Trophoblast cell (in vitro differentiated cells and primary cell): Measurements from ENCODE around the gene TTLL4.

ENCODE experiments used
- DNase-seq, 2 donors: peaks; one replicate each; pipeline ENCODE4 v3.0.0-alpha.2; 2016
- H2AFZ ChIP-seq: 2 replicates; pipeline ENCODE4 v1.6.1; 2013; ENCODE audit warnings: low read length, moderate library complexity, mild to moderate bottlenecking; ENCODE audit not compliant: insufficient read depth, poor library complexity
- H2AK5ac ChIP-seq: 2 replicates; pipeline ENCODE4 v1.6.1; 2013; ENCODE audit warnings: mild to moderate bottlenecking, low read length
- H2BK120ac ChIP-seq: 2 replicates; pipeline ENCODE4 v1.6.1; 2013; ENCODE audit warnings: low read length, mild to moderate bottlenecking, moderate library complexity; ENCODE audit not compliant: insufficient read depth, poor library complexity
- H2BK12ac ChIP-seq: 2 replicates; pipeline ENCODE4 v1.6.1; 2013; ENCODE audit warnings: mild to moderate bottlenecking, low read length, moderate library complexity
- H2BK5ac ChIP-seq: 2 replicates; pipeline ENCODE4 v1.6.1; 2013; ENCODE audit warnings: low read length, low read depth, moderate library complexity, mild to moderate bottlenecking; ENCODE audit not compliant: poor library complexity
- H3K14ac ChIP-seq: 2 replicates; pipeline ENCODE4 v1.6.1; 2013; ENCODE audit warnings: mild to moderate bottlenecking, low read length
- H3K18ac ChIP-seq: 2 replicates; pipeline ENCODE4 v1.6.1; 2013; ENCODE audit warnings: mild to moderate bottlenecking, low read length
- H3K23ac ChIP-seq: 2 replicates; pipeline ENCODE4 v1.6.1; 2013; ENCODE audit warnings: low read length
- H3K27ac ChIP-seq: 2 replicates; pipeline ENCODE4 v1.5.1; 2013; ENCODE audit warnings: low read depth, mild to moderate bottlenecking, inconsistent platforms, low read length, moderate library complexity
- H3K27me3 ChIP-seq: 2 replicates; pipeline ENCODE4 v1.6.1; 2013; ENCODE audit warnings: inconsistent platforms, mild to moderate bottlenecking, low read length, moderate library complexity; ENCODE audit not compliant: insufficient read depth
- H3K36me3 ChIP-seq, 2 experiments: 1 replicate in 1 of 2; 2 replicates in 1 of 2; pipeline ENCODE4 v1.6.1; 2013; ENCODE audit warnings: low read length in 2 of 2, mild to moderate bottlenecking in 2 of 2, moderate library complexity in 1 of 2; ENCODE audit not compliant: insufficient read depth in 2 of 2, control insufficient read depth in 1 of 2
- H3K4ac ChIP-seq: 2 replicates; pipeline ENCODE4 v1.6.1; 2013; ENCODE audit warnings: low read depth, mild to moderate bottlenecking, low read length, moderate library complexity
- H3K4me1 ChIP-seq, 2 experiments: 1 replicate in 1 of 2; 2 replicates in 1 of 2; pipeline ENCODE4 v1.6.1; 2013; ENCODE audit warnings: low read length in 2 of 2, mild to moderate bottlenecking in 2 of 2, moderate library complexity in 1 of 2; ENCODE audit not compliant: insufficient read depth in 2 of 2, control insufficient read depth in 1 of 2
- H3K4me2 ChIP-seq: 2 replicates; pipeline ENCODE4 v1.6.1; 2013; ENCODE audit warnings: inconsistent platforms, mild to moderate bottlenecking, low read length, moderate library complexity
- H3K4me3 ChIP-seq: 2 replicates; pipeline ENCODE4 v1.5.1; 2013; ENCODE audit warnings: mild to moderate bottlenecking, low read depth, low read length, inconsistent platforms
- H3K79me1 ChIP-seq: one replicate; pipeline ENCODE4 v1.6.1; 2013; ENCODE audit warnings: low read length
- H3K79me2 ChIP-seq: 2 replicates; pipeline ENCODE4 v1.6.1; 2013; ENCODE audit warnings: low read length, mild to moderate bottlenecking; ENCODE audit not compliant: control insufficient read depth, insufficient read depth, poor library complexity
- H3K9ac ChIP-seq: 2 replicates; pipeline ENCODE4 v1.6.1; 2013; ENCODE audit warnings: mild to moderate bottlenecking, low read length
- H3K9me3 ChIP-seq: 2 replicates; pipeline ENCODE4 v1.6.1; 2013; ENCODE audit warnings: low read depth, mild to moderate bottlenecking, control low read depth, inconsistent platforms, low read length; ENCODE audit not compliant: insufficient read depth
- H4K12ac ChIP-seq: 2 replicates; pipeline ENCODE4 v1.6.1; 2013; ENCODE audit warnings: low read depth, mild to moderate bottlenecking, low read length, moderate library complexity
- H4K8ac ChIP-seq: 2 replicates; pipeline ENCODE4 v1.6.1; 2013; ENCODE audit warnings: low read depth, mild to moderate bottlenecking, low read length, moderate library complexity
- H4K91ac ChIP-seq: one replicate; pipeline ENCODE4 v1.6.1; 2013; ENCODE audit warnings: low read depth, mild to moderate bottlenecking, low read length, moderate library complexity
- WGBS: extraction: QIAGEN DNeasy Blood & Tissue Kit; methylation state at CpG from one replicate; pipeline ENCODE4 v1.1.7; 2013; ENCODE audit warnings: missing lambda C conversion rate; ENCODE audit not compliant: insufficient read length, insufficient coverage; ENCODE audit errors: extremely low coverage; 5-methylcytosine and 5-hydroxymethylcytosine counted together

Gene TTLL4

DNA sequence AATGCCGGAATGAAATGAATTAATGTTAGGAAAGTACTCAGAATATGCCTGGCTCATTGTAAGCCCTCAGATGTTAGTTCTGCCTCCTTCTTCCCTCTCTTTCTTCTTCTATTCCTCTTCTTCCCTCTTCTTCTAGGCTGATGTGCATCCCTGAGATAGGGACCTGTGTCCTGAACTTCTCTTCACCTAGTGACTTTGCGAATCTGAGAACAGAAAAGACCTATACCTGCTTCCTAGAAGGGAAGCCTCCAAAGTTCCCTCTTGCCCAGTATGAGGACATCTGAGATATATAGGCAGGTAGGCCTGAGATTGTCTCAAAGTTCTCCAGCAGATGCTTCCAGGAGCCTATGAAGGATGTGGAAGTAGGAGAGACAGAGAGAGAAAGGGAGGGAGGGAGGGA lies 63.2 kb downstream of the TTLL4 start:
- Histone ChIP-seq H4K8ac (no peak overlapping the region), H3K14ac (no peak overlapping the region), H3K4me1 (no peaks in the 10 kb centered on the region), H2BK5ac (no peak overlapping the region), H2BK12ac (no peak overlapping the region), H4K12ac (no peak overlapping the region), H4K91ac (no peak overlapping the region), H3K4ac (no peak overlapping the region), H3K27ac (no peak overlapping the region), H3K79me1 (no peaks in the 10 kb centered on the region), H3K79me2 (no peaks in the 10 kb centered on the region), H3K36me3 (no peaks in the 10 kb centered on the region), H3K18ac (no peak overlapping the region), H3K9me3 (peaks cover 12% of the 10 kb centered on the region), H3K9ac (no peak overlapping the region), H3K23ac (no peak overlapping the region), H3K4me3 (no peak overlapping the region), H2AFZ (no peak overlapping the region), H3K4me2 (no peak overlapping the region), H2AK5ac (no peak overlapping the region), H2BK120ac (no peak overlapping the region), H3K27me3 (no peaks in the 10 kb centered on the region)
- no CpG with 5 or more reads among the region's 2 CpGs for WGBS
- DNase-seq = no peak

DNA sequence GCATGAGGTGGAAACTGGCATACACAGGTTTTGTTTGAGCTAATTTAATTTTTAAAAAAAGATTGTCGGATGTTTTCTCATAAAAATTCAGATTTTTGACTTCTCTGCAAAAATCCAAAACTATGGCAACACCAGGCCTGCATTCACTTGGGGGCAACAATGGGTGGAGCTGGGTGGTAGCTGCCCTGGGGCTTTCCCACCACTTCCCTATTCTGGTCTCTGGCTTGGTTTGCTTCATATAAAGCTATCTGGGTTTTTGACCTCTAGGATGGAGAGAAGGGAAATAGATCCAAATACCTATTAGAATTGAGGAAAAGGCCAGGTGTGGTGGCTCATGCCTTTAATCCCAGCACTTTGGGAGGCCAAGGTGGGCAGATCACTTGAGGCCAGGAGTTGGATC lies 65.9 kb downstream of the TTLL4 start:
- no peak for DNase-seq
- no peaks in the 10 kb centered on the region for H3K79me2 ChIP-seq
- H2BK12ac ChIP-seq = no peak overlapping the region
- H3K9me3 ChIP-seq = peaks cover 12% of the 10 kb centered on the region
- WGBS = no CpG with 5 or more reads among the region's 1 CpG
- H3K79me1 ChIP-seq = no peaks in the 10 kb centered on the region
- H3K4ac ChIP-seq = no peak overlapping the region
- H2BK5ac ChIP-seq = no peak overlapping the region
- H4K91ac ChIP-seq = no peak overlapping the region
- H4K12ac ChIP-seq = no peak overlapping the region
- H3K4me3 ChIP-seq = no peak overlapping the region
- no peak overlapping the region for H3K18ac ChIP-seq
- H3K36me3 ChIP-seq = no peaks in the 10 kb centered on the region
- H2AFZ ChIP-seq = no peak overlapping the region
- no peaks in the 10 kb centered on the region for H3K4me1 ChIP-seq
- no peak overlapping the region for H3K27ac ChIP-seq
- no peak overlapping the region for H2BK120ac ChIP-seq
- H3K27me3 ChIP-seq = peaks cover under 1% of the 10 kb centered on the region
- no peak overlapping the region for H3K9ac ChIP-seq
- no peak overlapping the region for H3K4me2 ChIP-seq
- no peak overlapping the region for H4K8ac ChIP-seq
- H2AK5ac ChIP-seq = no peak overlapping the region
- H3K23ac ChIP-seq = no peak overlapping the region
- H3K14ac ChIP-seq = no peak overlapping the region

DNA sequence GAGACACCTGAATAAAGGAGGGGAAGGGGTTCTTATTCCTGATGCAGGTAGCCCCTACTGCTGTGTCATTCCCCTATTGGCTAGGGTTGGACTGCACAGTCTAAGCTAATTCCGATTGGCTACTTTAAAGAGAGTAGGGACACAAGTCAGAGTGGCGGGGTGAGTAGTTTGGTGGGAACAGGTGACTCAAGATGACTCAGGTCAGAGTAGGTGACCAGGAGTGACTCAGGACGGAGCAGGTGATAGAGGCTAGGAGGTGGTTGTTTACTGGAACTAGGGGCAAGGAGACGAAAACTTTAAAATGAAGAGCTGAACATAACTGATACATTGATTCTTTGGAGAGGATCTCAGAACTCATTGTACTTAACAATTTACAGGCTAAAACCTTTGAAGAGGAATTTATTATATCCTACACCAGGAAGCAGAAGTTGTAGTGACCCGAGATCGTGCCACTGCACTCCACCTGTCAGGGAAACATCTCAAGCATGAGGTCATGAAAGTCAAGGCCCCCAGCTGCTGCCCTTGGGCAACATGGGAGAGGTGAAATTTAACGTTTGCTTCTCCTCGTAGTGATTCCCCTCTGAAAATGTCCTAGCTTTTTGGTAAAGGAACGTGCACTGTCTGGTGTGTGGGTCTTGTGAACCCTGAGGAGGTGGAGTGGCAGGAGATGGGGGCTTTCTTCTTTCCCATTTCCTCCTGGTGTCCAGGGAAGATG lies 66.8 kb downstream of the TTLL4 start:
- no peak overlapping the region for H4K8ac ChIP-seq
- H3K27ac ChIP-seq = no peak overlapping the region
- H3K27me3 ChIP-seq = peaks cover 10% of the 10 kb centered on the region

DNA sequence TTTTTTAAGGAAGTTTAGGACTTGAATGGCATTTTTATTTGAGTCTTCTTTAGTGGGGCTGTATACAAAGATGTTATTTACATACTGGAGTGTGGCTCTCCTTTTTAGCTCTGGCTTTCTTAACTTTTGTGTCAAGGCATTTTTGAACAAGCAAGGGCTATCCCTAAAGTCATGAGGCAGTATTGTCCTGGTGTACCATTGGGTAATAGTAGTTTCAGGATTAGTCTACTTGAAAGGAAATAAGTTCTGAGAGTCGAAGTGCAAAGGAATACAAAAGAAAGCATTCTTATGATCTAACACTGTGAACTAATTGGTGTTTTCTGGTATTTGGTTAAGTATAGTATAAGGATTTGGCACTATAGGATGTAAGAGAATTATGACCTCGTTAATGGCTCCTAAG lies 69.4 kb downstream of the TTLL4 start:
- Histone ChIP-seq H3K4ac (no peak overlapping the region), H3K4me2 (no peak overlapping the region), H3K9ac (no peak overlapping the region), H4K8ac (no peak overlapping the region), H2BK12ac (no peak overlapping the region), H2AFZ (no peak overlapping the region), H3K36me3 (no peaks in the 10 kb centered on the region), H3K79me2 (peaks cover 3% of the 10 kb centered on the region), H3K4me1 (peaks cover 2 to 6% of the 10 kb centered on the region in 2 experiments), H3K27me3 (peaks cover 12% of the 10 kb centered on the region), H4K12ac (no peak overlapping the region), H3K4me3 (no peak overlapping the region), H3K79me1 (peaks cover 4% of the 10 kb centered on the region), H2BK5ac (no peak overlapping the region), H3K9me3 (peaks cover 8% of the 10 kb centered on the region), H3K23ac (no peak overlapping the region), H3K27ac (no peak overlapping the region), H3K18ac (no peak overlapping the region), H4K91ac (no peak overlapping the region), H2AK5ac (no peak overlapping the region), H2BK120ac (no peak overlapping the region), H3K14ac (no peak overlapping the region)
- DNase-seq = no peak
- no CpG with 5 or more reads among the region's 2 CpGs for WGBS

More for the DNA sequence above, 66.8 kb downstream of the TTLL4 start:
- H2AK5ac ChIP-seq = no peak overlapping the region
- H3K4me3 ChIP-seq = no peak overlapping the region
- no peak overlapping the region for H3K18ac ChIP-seq
- H3K79me1 ChIP-seq = peaks cover 4% of the 10 kb centered on the region
- H3K14ac ChIP-seq = no peak overlapping the region
- no peak overlapping the region for H2BK12ac ChIP-seq
- H3K9ac ChIP-seq = no peak overlapping the region
- no peak overlapping the region for H3K23ac ChIP-seq
- H2BK5ac ChIP-seq = no peak overlapping the region
- no peak overlapping the region for H3K4ac ChIP-seq
- DNase-seq = peak; percentile 67 to 82
- H3K4me1 ChIP-seq = peaks cover 2 to 6% of the 10 kb centered on the region in 2 experiments
- H3K36me3 ChIP-seq = no peaks in the 10 kb centered on the region
- H4K12ac ChIP-seq = no peak overlapping the region
- no peak overlapping the region for H4K91ac ChIP-seq
- peaks cover 3% of the 10 kb centered on the region for H3K79me2 ChIP-seq
- no peak overlapping the region for H2BK120ac ChIP-seq
- WGBS = no CpG with 5 or more reads among the region's 9 CpGs
- peaks cover 12% of the 10 kb centered on the region for H3K9me3 ChIP-seq
- H2AFZ ChIP-seq = no peak overlapping the region
- no peak overlapping the region for H3K4me2 ChIP-seq
